WERI-Rb-1 (cell line): ENCODE data around the gene SYT8.
"Not testable (repeated sequence)": the region's sequence is repeated elsewhere in the genome, so short reads cannot be mapped to it uniquely, and the experiment has no call there.

Experiments
- DNase-seq: peaks from one replicate; pipeline ENCODE4 v3.0.0-alpha.2; 2020
- H3K27ac ChIP-seq: fragments of 250-450 bp; sonication (Bioruptor Pico); 2 replicates; pipeline ENCODE4 v1.5.1; 2020; ENCODE audit warnings: mild to moderate bottlenecking, moderate library complexity
- H3K27me3 ChIP-seq: fragments of 250-450 bp; sonication (Bioruptor Pico); 2 replicates; pipeline ENCODE4 v1.5.1; 2021; ENCODE audit warnings: mild to moderate bottlenecking, low read depth, moderate library complexity; ENCODE audit not compliant: insufficient read depth, severe bottlenecking
- H3K36me3 ChIP-seq: fragments of 250-450 bp; sonication (Bioruptor Pico); 2 replicates; pipeline ENCODE4 v1.5.1; 2020; ENCODE audit warnings: mild to moderate bottlenecking, moderate library complexity
- H3K4me3 ChIP-seq: 2 replicates; pipeline ENCODE4 v1.5.1; 2011; ENCODE audit warnings: low read depth, mild to moderate bottlenecking, control low read depth, low read length
- H3K9me3 ChIP-seq: fragments of 250-450 bp; sonication (Bioruptor Pico); 2 replicates; pipeline ENCODE4 v1.5.1; 2021; ENCODE audit warnings: mild to moderate bottlenecking, moderate library complexity; ENCODE audit not compliant: severe bottlenecking
- CTCF ChIP-seq: IDR thresholded peaks from 2 replicates; pipeline ENCODE4 v1.5.1; 2011; ENCODE audit warnings: low read depth, mild to moderate bottlenecking, control low read depth, inconsistent platforms, low read length

SYT8 gene

GRCh38 chr11:1807264-1807995 is 27.4 kb upstream of the SYT8 start:
- no peak for DNase-seq
- Histone ChIP-seq H3K27me3 (peaks cover 92% of the 10 kb centered on the region), H3K9me3 (peaks cover 5% of the 10 kb centered on the region), H3K4me3 (no peak overlapping the region), H3K36me3 (no peaks in the 10 kb centered on the region), H3K27ac (no peak overlapping the region)
- TF ChIP-seq CTCF, result no peak

- no peak for DNase-seq
- peaks cover 7% of the 10 kb centered on the region for H3K9me3 ChIP-seq
- H3K27ac ChIP-seq, result no peak overlapping the region
- H3K36me3 ChIP-seq, result no peaks in the 10 kb centered on the region
- peaks cover 97% of the 10 kb centered on the region for H3K27me3 ChIP-seq
- TF ChIP-seq CTCF, result no peak
- no peak overlapping the region for H3K4me3 ChIP-seq
These were observed 24.0 kb upstream of the SYT8 start for GRCh38 chr11:1810761-1811160.

- H3K27ac ChIP-seq, result no peak overlapping the region
- peaks cover 7% of the 10 kb centered on the region for H3K9me3 ChIP-seq
- no peaks in the 10 kb centered on the region for H3K36me3 ChIP-seq
- H3K27me3 ChIP-seq, result peaks cover 97% of the 10 kb centered on the region
- TF ChIP-seq CTCF, result no peak
- DNase-seq, result no peak
- no peak overlapping the region for H3K4me3 ChIP-seq
These were observed 22.5 kb upstream of the SYT8 start for GRCh38 chr11:1812274-1812673.

- Histone ChIP-seq H3K27ac (no peak overlapping the region), H3K36me3 (no peaks in the 10 kb centered on the region), H3K27me3 (peaks cover 97% of the 10 kb centered on the region), H3K9me3 (peaks cover 10% of the 10 kb centered on the region), H3K4me3 (no peak overlapping the region)
- DNase-seq, result no peak
- no peak for TF ChIP-seq CTCF
These were observed 22.0 kb upstream of the SYT8 start for GRCh38 chr11:1812801-1813200.

GRCh38 chr11:1813356-1813755 is 21.4 kb upstream of the SYT8 start:
- H3K4me3 ChIP-seq, H3K36me3 ChIP-seq, DNase-seq, H3K27ac ChIP-seq: not testable (repeated sequence)
- H3K27me3 ChIP-seq, result peaks cover 99% of the 10 kb centered on the region
- peaks cover 14% of the 10 kb centered on the region for H3K9me3 ChIP-seq

GRCh38 chr11:1814691-1815090 is 20.1 kb upstream of the SYT8 start:
- peaks cover 23% of the 10 kb centered on the region for H3K9me3 ChIP-seq
- H3K4me3 ChIP-seq, result no peak overlapping the region
- H3K36me3 ChIP-seq, result no peaks in the 10 kb centered on the region
- no peak for DNase-seq
- TF ChIP-seq CTCF, result no peak
- H3K27me3 ChIP-seq, result peaks cover 98% of the 10 kb centered on the region
- no peak overlapping the region for H3K27ac ChIP-seq
